Activated CD8-positive, alpha-beta memory T cell treated with anti-CD3 and anti-CD28 coated beads, Interleukin-2, amount 50 U/mL, for 1 hour (primary cell): Measurements from ENCODE around the gene SMIM43.

Experiments used
- DNase-seq: peaks from one replicate; pipeline ENCODE4 v3.0.0-alpha.2; 2020; ENCODE audit errors: extremely low read depth

The SMIM43 gene

GRCh38 chr4:121764702-121765367 is at the start of gene SMIM43:
TSS of gene SMIM43 (minus strand) at chr4:121765164. CDS start at chr4:121765105, 59 bp downstream.
- DNase-seq: no peak

- DNase-seq: no peak
Measured at GRCh38 chr4:121814756-121815155, 49.8 kb upstream of the SMIM43 start.

GRCh38 chr4:121811122-121811521 is 46.2 kb upstream of the SMIM43 start:
- no peak for DNase-seq

- no peak for DNase-seq
Measured at GRCh38 chr4:121806411-121806810, 41.4 kb upstream of the SMIM43 start.

GRCh38 chr4:121801715-121802075 is 36.7 kb upstream of the SMIM43 start:
- DNase-seq: no peak

- DNase-seq: peak; percentile 92
Measured at GRCh38 chr4:121800961-121801714, 36.2 kb upstream of the SMIM43 start, which contains the start of gene EXOSC9. TSS of gene EXOSC9 (plus strand) at chr4:121801323. CDS start at chr4:121801425, 102 bp downstream.

GRCh38 chr4:121800638-121800960 is 35.6 kb upstream of the SMIM43 start:
- no peak for DNase-seq

GRCh38 chr4:121799867-121800501 is 35.0 kb upstream of the SMIM43 start:
- no peak for DNase-seq

- DNase-seq: no peak
Measured at GRCh38 chr4:121799208-121799823, 34.4 kb upstream of the SMIM43 start.

- DNase-seq: no peak
Measured at GRCh38 chr4:121796283-121796682, 31.3 kb upstream of the SMIM43 start.

GRCh38 chr4:121794505-121795188 is 29.7 kb upstream of the SMIM43 start:
- no peak for DNase-seq

GRCh38 chr4:121792966-121793365 is 28.0 kb upstream of the SMIM43 start:
- DNase-seq: no peak

GRCh38 chr4:121791481-121791880 is 26.5 kb upstream of the SMIM43 start:
- no peak for DNase-seq

GRCh38 chr4:121790976-121791375 is 26.0 kb upstream of the SMIM43 start:
- DNase-seq: no peak

GRCh38 chr4:121789960-121790829 is 25.2 kb upstream of the SMIM43 start:
- DNase-seq: no peak

GRCh38 chr4:121789455-121789854 is 24.5 kb upstream of the SMIM43 start:
- DNase-seq: no peak

- no peak for DNase-seq
Measured at GRCh38 chr4:121788896-121789295, 23.9 kb upstream of the SMIM43 start.

- DNase-seq: no peak
Measured at GRCh38 chr4:121786221-121786620, 21.3 kb upstream of the SMIM43 start.

- DNase-seq: no peak
Measured at GRCh38 chr4:121785479-121785878, 20.5 kb upstream of the SMIM43 start.

GRCh38 chr4:121784975-121785374 is 20.0 kb upstream of the SMIM43 start:
- DNase-seq: no peak

- DNase-seq: no peak
Measured at GRCh38 chr4:121784401-121784800, 19.4 kb upstream of the SMIM43 start.
